Coronary artery (tissue), 2 donors: ENCODE results near the gene SYT9.

ENCODE experiments used
- DNase-seq: peaks from one replicate; pipeline ENCODE4 v3.0.0-alpha.2; 2017; ENCODE audit warnings: low spot score
- H3K27ac ChIP-seq, 2 donors: fragments of 200-600 bp; sonication (generic); one replicate each; pipeline ENCODE4 v1.5.1; 2016 to 2019
- H3K4me3 ChIP-seq: fragments of 200-600 bp; sonication (generic); 2 replicates; pipeline ENCODE4 v1.5.1; 2016; ENCODE audit warnings: mild to moderate bottlenecking, moderate library complexity
- CTCF ChIP-seq: fragments of 200-600 bp; sonication (generic); IDR thresholded peaks from one replicate; pipeline ENCODE4 v1.5.1; 2019; ENCODE audit warnings: antibody characterized with exemption

Gene SYT9

GRCh38 chr11:7306900-7307299 lies 55.2 kb downstream of the SYT9 start:
- DNase-seq = no peak
- Histone ChIP-seq H3K4me3 (no peak overlapping the region), H3K27ac (no peak overlapping the region)
- TF ChIP-seq CTCF = no peak

- no peak for DNase-seq
- Histone ChIP-seq H3K27ac (no peak overlapping the region), H3K4me3 (no peak overlapping the region)
- TF ChIP-seq CTCF = no peak
These were observed 56.1 kb downstream of the SYT9 start for GRCh38 chr11:7307836-7308235.

GRCh38 chr11:7311903-7312302 lies 60.2 kb downstream of the SYT9 start:
- Histone ChIP-seq H3K27ac (no peak overlapping the region), H3K4me3 (no peak overlapping the region)
- no peak for DNase-seq
- no peak for TF ChIP-seq CTCF

- H3K27ac ChIP-seq = no peak overlapping the region
- DNase-seq = no peak
- no peak overlapping the region for H3K4me3 ChIP-seq
- TF ChIP-seq CTCF = no peak
These were observed 63.3 kb downstream of the SYT9 start for GRCh38 chr11:7314811-7315604.

- no peak for TF ChIP-seq CTCF
- no peak overlapping the region for H3K27ac ChIP-seq
- DNase-seq = no peak
- no peak overlapping the region for H3K4me3 ChIP-seq
These were observed 67.8 kb downstream of the SYT9 start for GRCh38 chr11:7319501-7319900.

- no peak for TF ChIP-seq CTCF
- H3K27ac ChIP-seq = no peak overlapping the region
- no peak overlapping the region for H3K4me3 ChIP-seq
- DNase-seq = no peak
These were observed 68.6 kb downstream of the SYT9 start for GRCh38 chr11:7320306-7320705.
